ENCODE measurements around the gene EFNA2. TPM values are rescaled to one million over a fixed set of nuclear protein-coding genes. Genes with fewer than 3 reads are reported as not detected.
"Not testable (repeated sequence)": the region's sequence is repeated elsewhere in the genome, so short reads cannot be mapped to it uniquely, and the experiment has no call there.

Gene EFNA2
- total RNA-seq, 2 experiments from 2014 or later, result not detected

- Mint-ChIP-seq H3K4me3 (no peak overlapping the region), H3K9me3 (no peaks in the 10 kb centered on the region), H3K27ac (no peak overlapping the region), H3K27me3 (peaks cover 29% of the 10 kb centered on the region), H3K4me1 (ENCODE audit: low read depth) (no peaks in the 10 kb centered on the region), H3K36me3 (ENCODE audit: low read depth) (no peaks in the 10 kb centered on the region)
- ATAC-seq (ENCODE audit: poor library complexity), result no peak
- Histone ChIP-seq H3K9me3 (ENCODE audit: control insufficient read depth in 1 of 2, insufficient read depth in 1 of 2, low read length in 2 of 2) (peaks cover 0 to 26% of the 10 kb centered on the region in 2 experiments), H3K27ac (ENCODE audit: low read depth in 1 of 2, low read length in 2 of 2) (no peak overlapping the region), H3K36me3 (ENCODE audit: insufficient read depth, low read length) (no peaks in the 10 kb centered on the region), H3K4me3 (ENCODE audit: low read length) (no peak overlapping the region), H3K4me1 (ENCODE audit: insufficient read depth, low read length) (peaks cover 13% of the 10 kb centered on the region), H3K27me3 (ENCODE audit: control insufficient read depth in 1 of 2, insufficient read depth in 2 of 2, low read length in 2 of 2) (peaks cover 30 to 37% of the 10 kb centered on the region in 2 experiments)
- intact Hi-C loops (cut with DNase I, micrococcal nuclease), result no loop called here
- CTCF ChIA-PET, result interaction anchor here (1.2 kb wide), 1 partner anchor 129 kb away, joined by 3 read pairs; no protein-coding TSS in a partner anchor
- POLR2A ChIA-PET, result no interaction called here
- DNase-seq, result no peak
- TF ChIP-seq CTCF (IDR thresholded peaks at IDR 0.05), result no peak
Observed at GRCh38 chr19:1316466-1316865, 30.8 kb downstream of the EFNA2 start.

GRCh38 chr19:1317274-1318003 lies 31.8 kb downstream of the EFNA2 start:
- Mint-ChIP-seq H3K27ac (no peak overlapping the region), H3K9me3 (no peaks in the 10 kb centered on the region), H3K4me1 (ENCODE audit: low read depth) (no peaks in the 10 kb centered on the region), H3K27me3 (peaks cover 32% of the 10 kb centered on the region), H3K36me3 (ENCODE audit: low read depth) (no peaks in the 10 kb centered on the region), H3K4me3 (no peak overlapping the region)
- ATAC-seq (ENCODE audit: poor library complexity) (no peak), DNase-seq (no peak)
- Histone ChIP-seq H3K4me3 (ENCODE audit: low read length) (no peak overlapping the region), H3K9me3 (ENCODE audit: control insufficient read depth in 1 of 2, insufficient read depth in 1 of 2, low read length in 2 of 2) (peaks cover 0 to 26% of the 10 kb centered on the region in 2 experiments), H3K27me3 (ENCODE audit: control insufficient read depth in 1 of 2, insufficient read depth in 2 of 2, low read length in 2 of 2) (peaks cover 35 to 37% of the 10 kb centered on the region in 2 experiments), H3K27ac (ENCODE audit: low read depth in 1 of 2, low read length in 2 of 2) (no peak overlapping the region), H3K36me3 (ENCODE audit: insufficient read depth, low read length) (no peaks in the 10 kb centered on the region), H3K4me1 (ENCODE audit: insufficient read depth, low read length) (peaks cover 13% of the 10 kb centered on the region)
- no peak for TF ChIP-seq CTCF (IDR thresholded peaks at IDR 0.05)
- ChIA-PET POLR2A (interaction anchor here (0.6 kb wide), 1 partner anchor 66 kb away, joined by 3 read pairs; no protein-coding TSS in a partner anchor), CTCF (interaction anchor here (1.0 kb wide), 1 partner anchor 31 kb away, joined by 4 read pairs; no protein-coding TSS in a partner anchor)
- intact Hi-C loops (cut with DNase I, micrococcal nuclease), result no loop called here

- intact Hi-C loops (cut with DNase I, micrococcal nuclease), result no loop called here
- Histone ChIP-seq H3K4me3 (ENCODE audit: low read length) (no peak overlapping the region), H3K9me3 (ENCODE audit: control insufficient read depth in 1 of 2, insufficient read depth in 1 of 2, low read length in 2 of 2) (peaks cover 0 to 30% of the 10 kb centered on the region in 2 experiments), H3K36me3 (ENCODE audit: insufficient read depth, low read length) (no peaks in the 10 kb centered on the region), H3K27me3 (ENCODE audit: control insufficient read depth in 1 of 2, insufficient read depth in 2 of 2, low read length in 2 of 2) (peaks cover 40 to 41% of the 10 kb centered on the region in 2 experiments), H3K4me1 (ENCODE audit: insufficient read depth, low read length) (peaks cover 13% of the 10 kb centered on the region), H3K27ac (ENCODE audit: low read depth in 1 of 2, low read length in 2 of 2) (no peak overlapping the region)
- TF ChIP-seq CTCF (IDR thresholded peaks at IDR 0.05), result no peak
- Mint-ChIP-seq H3K27me3 (peaks cover 43% of the 10 kb centered on the region), H3K36me3 (ENCODE audit: low read depth) (no peaks in the 10 kb centered on the region), H3K9me3 (no peaks in the 10 kb centered on the region), H3K4me3 (no peak overlapping the region), H3K4me1 (ENCODE audit: low read depth) (no peaks in the 10 kb centered on the region), H3K27ac (no peak overlapping the region)
- DNase-seq (no peak), ATAC-seq (ENCODE audit: poor library complexity) (no peak)
- ChIA-PET CTCF (interaction anchor here (1.0 kb wide), 1 partner anchor 29 kb away, joined by 4 read pairs; no protein-coding TSS in a partner anchor), POLR2A (no interaction called here)
Observed at GRCh38 chr19:1318678-1319471, 33.2 kb downstream of the EFNA2 start.

GRCh38 chr19:1320282-1320650 lies 34.6 kb downstream of the EFNA2 start:
- peaks cover 0 to 33% of the 10 kb centered on the region in 2 experiments for H3K9me3 ChIP-seq (ENCODE audit: control insufficient read depth in 1 of 2, insufficient read depth in 1 of 2, low read length in 2 of 2)
- DNase-seq; ATAC-seq (ENCODE audit: poor library complexity); H3K4me3 ChIP-seq (ENCODE audit: low read length); H3K9me3 Mint-ChIP-seq; H3K27ac ChIP-seq (ENCODE audit: low read depth in 1 of 2, low read length in 2 of 2); POLR2A ChIA-PET; H3K27ac Mint-ChIP-seq; H3K36me3 ChIP-seq (ENCODE audit: insufficient read depth, low read length); intact Hi-C loops (cut with DNase I, micrococcal nuclease); H3K4me1 Mint-ChIP-seq (ENCODE audit: low read depth); H3K4me3 Mint-ChIP-seq; CTCF ChIA-PET; H3K36me3 Mint-ChIP-seq (ENCODE audit: low read depth): not testable (repeated sequence)
- peaks cover 47 to 52% of the 10 kb centered on the region in 2 experiments for H3K27me3 ChIP-seq (ENCODE audit: control insufficient read depth in 1 of 2, insufficient read depth in 2 of 2, low read length in 2 of 2)
- H3K27me3 Mint-ChIP-seq, result peaks cover 49% of the 10 kb centered on the region
- H3K4me1 ChIP-seq (ENCODE audit: insufficient read depth, low read length), result peaks cover 21% of the 10 kb centered on the region
